GM21381 (cell line): ENCODE results near the gene OR52E6.

ENCODE experiments used
- ATAC-seq: cut with Tn5 transposase; IDR thresholded peaks from one replicate; pipeline ENCODE4 v1.9.1; 2021; ENCODE audit warnings: mild to moderate bottlenecking, moderate library complexity; ENCODE audit not compliant: unreplicated experiment

The OR52E6 gene

DNA sequence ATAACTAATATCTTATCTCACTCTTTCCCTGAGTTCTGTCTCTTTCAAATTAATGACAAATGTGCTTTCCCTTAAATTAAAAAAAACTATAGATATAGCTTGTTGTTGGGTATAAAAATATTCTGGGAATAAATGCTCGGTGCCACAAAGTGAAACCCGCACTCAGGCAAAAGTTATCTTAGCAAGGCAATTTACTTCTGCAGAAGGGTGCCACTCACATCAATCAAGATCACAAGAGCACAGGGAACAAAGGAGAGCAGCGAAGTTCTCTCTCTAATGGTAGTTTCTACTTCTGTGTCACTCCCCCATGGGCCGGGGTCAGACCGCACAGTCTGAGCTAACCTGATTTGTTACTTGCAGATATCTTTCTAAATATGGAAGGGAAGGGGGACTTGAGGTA lies 37.7 kb downstream of the OR52E6 start:
- ATAC-seq: no peak

DNA sequence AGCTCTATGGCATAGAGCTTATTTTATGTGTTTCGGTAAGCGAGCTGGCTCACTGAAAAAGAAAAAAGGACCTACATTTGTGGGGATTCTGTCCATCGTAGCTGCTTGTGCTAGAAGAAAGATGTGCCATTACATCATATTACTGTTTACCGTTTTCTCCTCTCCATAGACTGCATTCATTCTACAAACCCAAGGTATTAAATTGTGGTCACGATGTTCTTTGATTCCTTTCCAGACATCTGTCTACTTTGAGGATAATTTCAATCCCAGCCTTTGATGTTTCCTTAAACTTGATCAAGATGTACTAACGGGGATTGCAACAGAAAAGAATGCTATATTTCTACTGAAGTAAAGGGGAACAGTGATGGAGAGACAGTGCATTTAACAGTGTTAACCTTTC lies 45.2 kb downstream of the OR52E6 start:
- no peak for ATAC-seq

DNA sequence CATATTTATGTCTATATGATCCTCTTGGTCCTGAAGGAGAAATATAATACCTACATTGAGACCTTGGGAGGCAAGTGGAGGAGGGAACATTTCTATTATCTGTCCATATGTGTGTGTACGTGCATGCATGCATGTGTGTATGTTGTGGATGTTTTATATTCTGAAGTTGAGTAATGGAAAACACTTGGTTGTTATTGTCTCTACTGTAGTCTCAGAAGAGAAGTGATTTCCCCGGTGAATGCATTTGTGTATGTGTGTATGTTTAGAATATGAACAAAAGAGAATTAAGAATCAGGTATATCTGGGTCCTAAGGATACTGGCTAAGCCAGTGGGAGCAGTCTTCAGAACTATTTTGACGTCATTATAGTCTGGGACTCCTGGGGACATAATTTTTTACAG lies 50.5 kb downstream of the OR52E6 start, which contains the start of gene OR52N1:
Gene OR52N1 (minus strand): TSS at position 101 of the 400 bp plus-strand sequence. CDS start 2,449 bp downstream, outside the sequence.
- no peak for ATAC-seq
